NCI-H2227 (cell line): Measurements from ENCODE around the gene RNF213.

Experiments used
- DNase-seq: peaks from one replicate; lab custom pipeline; 2025; ENCODE audit not compliant: unreplicated experiment; lab: John Stamatoyannopoulos, UW

The RNF213 gene

DNA sequence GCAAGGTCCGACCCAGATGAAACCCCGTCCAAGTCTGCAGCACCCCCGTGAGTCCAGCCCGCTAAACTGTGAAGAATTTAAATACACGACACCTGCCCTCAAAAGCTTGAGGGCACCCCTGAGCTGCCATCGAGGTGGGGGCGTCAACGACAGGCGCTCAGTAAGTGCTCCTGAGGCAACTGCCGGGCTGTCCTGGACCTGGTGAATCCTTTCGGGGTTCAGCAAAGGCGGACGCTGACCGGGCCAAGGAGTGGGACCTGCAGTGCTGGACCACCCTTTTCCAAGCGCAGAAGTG lies 153.8 kb downstream of the RNF213 start:
- no peak for DNase-seq

DNA sequence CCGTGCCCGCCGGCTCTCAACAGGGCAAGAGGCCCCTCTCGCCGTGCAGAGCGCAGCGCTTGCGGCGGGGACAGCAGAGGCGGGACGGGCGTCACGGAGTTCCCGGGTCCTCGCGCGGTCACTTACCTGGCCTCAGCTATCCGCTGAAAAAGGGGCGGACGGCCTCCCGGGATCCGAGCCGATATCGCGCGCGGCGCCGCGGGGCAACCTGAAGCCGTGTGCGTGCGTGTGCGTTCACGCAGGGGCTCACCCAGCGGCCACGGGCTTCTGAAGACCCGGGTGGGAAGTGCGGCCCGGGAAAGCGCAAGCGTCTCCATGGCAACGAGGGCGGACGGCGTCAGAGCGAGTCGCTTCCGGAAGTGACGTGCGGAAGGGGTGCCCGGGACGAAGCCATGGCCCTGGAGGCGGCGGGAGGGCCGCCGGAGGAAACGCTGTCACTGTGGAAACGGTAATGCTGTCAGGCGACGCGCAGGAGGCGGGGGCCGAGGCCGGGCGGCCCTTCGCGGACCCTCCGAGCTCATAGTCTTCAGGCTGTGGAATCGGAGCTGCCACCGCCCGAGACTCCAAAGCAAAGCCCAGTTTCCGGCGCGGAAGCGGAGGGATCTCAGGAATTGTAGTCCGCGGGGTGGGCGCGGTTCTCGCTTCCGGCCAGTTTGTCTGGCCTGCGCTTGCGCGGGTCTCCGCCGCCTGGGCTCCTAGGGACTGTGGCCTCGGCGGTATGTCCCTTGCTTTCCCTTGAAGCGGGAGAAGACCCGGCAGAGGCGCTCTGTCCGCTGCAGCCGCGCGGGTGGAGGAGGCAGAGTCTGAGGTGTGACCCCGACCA lies 154.4 kb downstream of the RNF213 start, which contains the start of gene ENDOV:
Gene ENDOV (plus strand): TSS at position 365 of the 823 bp plus-strand sequence. CDS start 28 bp downstream, at position 393.
- peak; percentile 96 for DNase-seq

DNA sequence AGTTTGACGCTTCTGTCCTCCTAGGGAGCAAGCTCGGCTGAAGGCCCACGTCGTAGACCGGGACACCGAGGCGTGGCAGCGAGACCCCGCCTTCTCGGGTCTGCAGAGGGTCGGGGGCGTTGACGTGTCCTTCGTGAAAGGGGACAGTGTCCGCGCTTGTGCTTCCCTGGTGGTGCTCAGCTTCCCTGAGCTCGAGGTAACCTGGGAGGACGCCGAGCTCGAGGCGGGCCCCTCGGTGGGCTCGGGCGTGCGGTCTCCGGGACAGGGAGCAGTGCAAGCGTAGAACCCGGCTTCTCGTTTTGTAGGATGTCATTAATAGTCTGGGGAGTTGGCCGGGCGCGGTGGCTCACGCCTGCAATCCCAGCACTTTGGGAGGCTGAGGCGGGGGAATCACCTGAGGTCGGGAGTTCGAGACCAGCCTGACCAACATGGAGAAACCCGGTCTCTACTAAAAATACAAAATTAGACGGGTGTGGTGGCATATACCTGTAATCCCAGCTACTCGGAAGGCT lies 155.0 kb downstream of the RNF213 start:
- DNase-seq = peak; percentile 83

DNA sequence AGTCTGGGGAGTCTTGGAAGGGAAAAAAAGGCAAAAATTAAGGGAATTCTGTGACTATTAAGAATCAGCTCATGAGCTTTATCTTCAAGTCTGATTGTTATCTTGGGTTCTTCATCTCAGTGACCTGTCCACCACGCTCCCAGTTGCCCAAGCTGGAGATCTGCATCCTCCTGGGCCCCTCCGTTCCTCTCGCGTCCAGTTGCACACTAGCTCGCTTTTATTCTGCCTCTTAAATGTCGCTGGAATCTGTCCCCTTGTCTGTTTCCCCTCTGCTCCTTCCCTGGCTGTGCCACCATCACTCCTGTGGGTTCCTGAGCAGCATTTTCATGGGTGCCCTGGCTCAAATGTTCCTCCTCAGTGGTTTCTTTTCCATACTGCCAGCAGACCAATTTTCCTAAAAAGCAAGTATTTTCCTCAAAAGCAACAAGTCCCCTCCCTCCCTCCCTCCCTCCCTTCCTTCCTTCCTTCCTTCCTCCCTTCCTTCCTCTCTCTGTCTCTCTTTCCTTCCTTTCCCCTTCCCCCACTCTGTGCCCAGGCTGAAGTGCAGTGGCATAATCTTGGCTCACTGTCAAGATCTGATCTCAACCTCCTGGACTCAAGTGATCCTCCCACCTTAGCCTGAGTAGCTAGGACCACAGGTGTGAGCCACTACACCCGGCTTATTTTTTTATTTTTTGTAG lies 155.7 kb downstream of the RNF213 start:
- DNase-seq = no peak

DNA sequence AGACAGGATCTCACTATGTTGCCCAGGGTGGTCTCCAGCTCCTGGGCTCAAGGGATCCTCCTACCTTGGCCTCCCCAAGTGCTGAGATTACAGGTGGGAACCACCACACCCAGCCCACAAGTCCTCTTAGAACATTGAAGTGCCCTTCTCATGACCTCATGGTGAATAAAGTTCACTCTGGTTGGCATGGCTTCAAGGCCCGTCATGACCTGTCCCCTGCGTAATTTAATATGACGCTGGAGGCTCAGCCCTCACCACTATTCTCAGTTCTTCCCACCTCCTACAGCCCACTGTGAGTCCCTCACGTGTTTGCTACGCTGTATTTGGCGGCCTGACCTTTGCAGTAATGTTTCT lies 156.3 kb downstream of the RNF213 start:
- DNase-seq = no peak

DNA sequence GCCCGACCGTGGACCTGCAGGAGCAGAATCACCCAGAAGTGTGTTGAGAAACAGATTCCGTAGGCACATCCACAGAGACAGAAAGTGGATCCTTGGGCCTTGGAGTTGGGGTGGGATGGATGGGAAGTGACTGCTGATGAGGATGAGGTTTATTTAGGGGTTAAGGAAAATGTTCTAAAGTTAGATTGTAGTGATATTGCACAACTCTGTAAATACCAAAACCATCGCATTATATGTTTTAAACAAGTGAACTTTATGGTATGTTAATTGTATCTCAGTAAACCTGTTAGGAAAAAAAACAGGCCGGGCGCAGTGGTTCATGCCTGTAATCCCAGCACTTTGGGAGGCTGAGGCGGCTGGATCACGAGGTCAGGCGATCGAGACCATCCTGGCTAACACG lies 157.9 kb downstream of the RNF213 start:
- no peak for DNase-seq

DNA sequence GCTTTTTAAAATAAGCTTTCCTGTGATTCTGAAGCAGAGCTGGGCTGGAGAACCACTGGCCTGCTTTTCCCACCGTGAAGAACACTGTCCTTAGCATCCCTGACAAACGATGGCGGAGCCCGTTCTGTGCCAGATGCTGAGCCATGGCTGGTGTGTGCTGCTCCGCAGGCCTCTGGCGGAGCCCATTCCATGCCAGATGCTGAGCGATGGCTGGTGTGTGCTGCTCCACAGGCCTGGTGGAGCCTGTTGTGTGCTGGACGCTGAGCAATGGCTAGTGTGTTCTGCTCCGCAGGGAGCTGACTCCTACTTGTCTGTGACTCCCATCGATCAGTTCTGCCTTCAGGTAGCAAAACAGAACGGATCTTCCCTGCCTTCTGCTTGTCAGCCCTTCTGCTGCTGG lies 158.6 kb downstream of the RNF213 start:
- DNase-seq = no peak

DNA sequence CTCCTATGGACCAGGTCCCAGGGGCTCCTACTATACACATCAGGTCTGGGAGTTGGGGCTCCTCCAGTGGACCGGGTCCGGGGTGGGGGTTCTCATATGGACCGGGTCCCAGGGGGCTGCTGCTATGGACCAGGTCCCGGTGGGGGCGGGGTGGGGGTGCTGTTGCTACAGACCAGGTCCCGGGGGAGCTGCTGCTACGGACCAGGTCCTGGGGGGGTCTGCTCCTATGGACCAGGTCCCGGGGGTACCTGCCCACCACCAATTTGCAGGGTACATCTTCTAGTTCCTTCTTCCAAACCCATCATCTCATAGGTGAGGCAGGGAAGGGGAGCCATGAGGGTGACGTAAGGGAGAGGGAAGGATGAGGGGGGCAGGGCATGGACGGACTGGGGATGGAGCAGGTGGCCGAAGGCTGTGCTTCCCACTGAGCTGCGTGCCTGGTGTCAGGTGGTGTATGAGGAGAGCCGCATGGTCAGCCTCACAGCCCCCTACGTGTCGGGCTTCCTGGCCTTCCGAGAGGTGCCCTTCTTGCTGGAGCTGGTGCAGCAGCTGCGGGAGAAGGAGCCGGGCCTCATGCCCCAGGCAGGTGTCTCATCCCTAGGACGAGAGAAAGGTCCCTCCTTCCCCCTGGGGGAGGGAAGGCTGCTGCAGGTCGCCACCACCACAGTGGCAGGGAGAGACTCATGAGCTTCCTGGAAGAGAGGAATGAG lies 160.9 kb downstream of the RNF213 start:
- DNase-seq = no peak

DNA sequence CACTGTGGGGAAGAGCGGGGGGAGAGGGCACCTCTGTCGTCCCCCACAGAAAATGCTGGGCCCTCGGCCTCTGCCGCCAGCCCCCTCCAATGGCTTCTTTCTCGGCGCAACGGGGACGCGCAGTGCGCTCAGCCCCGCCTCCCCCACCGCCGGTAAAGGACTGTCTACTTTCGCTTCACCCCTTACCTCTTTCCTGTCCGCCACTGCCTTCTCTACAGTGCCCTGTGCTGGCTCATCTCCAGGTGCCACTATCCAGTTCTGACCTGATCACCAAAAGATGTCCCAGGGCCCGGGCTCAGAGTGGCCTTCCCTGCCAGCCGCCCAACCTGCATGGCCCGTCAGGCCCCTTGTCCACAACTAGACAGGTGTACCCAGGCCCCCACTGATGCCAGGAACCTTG lies 161.6 kb downstream of the RNF213 start:
- no peak for DNase-seq

DNA sequence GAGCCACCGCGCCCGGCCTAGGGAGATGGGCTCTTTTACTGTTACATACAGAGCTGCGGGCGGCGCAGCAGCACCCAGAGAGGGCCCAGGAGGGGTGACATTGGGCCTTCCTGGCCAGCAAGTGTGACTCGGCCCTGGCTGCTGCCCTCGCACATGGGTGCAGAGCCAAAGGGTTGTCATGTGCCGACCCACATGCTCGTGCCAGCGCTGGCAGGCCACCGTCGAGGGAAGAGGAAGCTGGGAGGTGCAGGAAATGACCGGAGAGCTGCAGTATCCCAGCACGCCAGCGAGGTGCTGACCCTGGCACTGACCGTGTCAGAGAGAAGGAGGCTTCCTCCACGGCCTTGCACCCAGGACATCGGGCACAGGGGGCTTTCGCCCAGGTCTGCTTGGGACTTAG lies 162.3 kb downstream of the RNF213 start:
- DNase-seq = no peak

DNA sequence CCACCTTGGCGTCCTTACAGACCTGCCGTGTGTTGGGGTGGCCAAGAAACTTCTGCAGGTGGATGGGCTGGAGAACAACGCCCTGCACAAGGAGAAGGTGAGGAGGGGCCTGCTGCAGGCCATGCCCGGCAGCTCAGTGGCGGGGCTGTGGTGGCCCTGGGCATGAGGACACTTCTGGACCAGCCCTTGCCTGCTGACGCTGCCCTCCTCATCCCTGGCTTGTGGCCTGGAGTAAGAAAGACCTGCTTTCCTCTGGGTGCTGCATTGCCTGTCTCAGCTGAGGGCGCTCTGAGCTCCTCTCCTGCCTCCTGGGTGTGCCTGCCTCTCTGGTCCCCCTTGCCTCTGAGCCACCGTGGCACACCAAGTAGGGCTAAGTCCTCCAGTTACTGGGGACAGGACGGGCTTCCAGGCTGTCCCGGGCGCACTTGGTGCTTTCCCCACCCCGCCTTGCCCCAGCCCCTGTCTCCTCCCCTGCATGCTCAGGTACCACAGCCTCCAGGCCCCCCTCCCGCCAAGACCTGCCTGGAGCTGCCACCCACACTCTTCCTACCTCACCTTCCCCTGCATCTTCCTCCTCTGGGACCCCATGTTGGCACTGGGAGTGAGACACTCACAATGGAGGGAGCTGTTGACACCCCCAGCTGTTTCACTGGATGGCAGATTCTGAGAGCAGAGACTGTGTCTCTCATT lies 163.0 kb downstream of the RNF213 start:
- DNase-seq = no peak

DNA sequence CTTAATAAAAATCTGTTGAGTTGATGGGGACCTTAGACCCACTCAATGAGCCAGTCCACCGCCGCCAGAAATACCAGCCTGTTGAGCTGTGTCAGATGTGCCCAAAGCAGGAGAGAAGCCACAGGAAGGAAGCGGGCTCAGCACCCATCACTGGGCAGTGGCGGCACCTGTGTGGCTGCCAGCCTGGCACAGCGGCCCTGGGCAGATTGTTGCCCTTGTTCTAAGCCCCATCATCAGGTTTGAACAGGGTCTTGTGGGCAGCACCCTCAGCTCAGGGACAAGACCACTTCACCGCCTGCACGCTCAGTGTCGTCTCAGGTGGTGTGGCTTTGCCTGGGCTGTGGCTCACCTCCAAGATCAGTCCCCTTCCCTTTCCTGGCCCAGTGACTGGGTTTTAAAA lies 163.6 kb downstream of the RNF213 start:
- no peak for DNase-seq

DNA sequence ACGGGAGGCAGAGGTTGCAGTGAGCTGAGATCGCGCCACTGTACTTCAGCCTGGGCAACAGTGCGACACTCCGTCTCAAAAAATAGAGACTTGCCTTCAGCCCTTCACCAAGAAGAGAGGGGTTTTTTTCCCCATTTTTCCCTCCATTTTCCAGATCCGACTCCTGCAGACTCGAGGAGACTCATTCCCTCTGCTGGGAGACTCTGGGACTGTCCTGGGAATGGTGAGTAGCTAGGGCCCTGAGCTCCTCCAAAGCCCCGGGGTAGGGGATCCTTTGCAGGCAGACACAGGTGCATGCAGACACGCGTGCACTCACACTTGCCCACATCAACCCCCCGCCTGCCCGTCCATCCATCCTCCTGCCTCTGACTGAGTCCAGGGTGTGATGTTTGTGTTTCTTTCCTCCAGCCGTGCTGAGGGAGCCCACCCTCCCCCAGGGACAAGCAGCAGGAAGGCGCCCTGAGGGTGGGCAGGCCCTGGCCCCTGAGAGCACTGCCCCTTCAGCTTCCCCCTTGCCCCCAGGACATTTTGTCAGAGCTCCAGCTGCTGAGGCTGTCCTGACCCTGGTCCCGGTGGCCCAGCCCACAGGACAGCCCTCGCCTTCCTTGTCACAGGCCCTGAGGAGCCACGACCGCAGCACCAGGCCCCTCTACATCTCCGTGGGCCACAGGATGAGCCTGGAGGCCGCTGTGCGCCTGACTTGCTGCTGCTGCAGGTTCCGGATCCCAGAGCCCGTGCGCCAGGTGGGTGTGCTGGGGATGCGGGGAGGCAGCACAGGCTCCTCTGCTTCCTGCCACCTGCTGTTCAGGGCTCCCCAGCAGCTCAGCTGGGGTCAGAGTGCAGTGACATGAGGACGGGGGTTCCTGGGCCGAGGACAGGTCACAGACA lies 164.5 kb downstream of the RNF213 start:
- no peak for DNase-seq

DNA sequence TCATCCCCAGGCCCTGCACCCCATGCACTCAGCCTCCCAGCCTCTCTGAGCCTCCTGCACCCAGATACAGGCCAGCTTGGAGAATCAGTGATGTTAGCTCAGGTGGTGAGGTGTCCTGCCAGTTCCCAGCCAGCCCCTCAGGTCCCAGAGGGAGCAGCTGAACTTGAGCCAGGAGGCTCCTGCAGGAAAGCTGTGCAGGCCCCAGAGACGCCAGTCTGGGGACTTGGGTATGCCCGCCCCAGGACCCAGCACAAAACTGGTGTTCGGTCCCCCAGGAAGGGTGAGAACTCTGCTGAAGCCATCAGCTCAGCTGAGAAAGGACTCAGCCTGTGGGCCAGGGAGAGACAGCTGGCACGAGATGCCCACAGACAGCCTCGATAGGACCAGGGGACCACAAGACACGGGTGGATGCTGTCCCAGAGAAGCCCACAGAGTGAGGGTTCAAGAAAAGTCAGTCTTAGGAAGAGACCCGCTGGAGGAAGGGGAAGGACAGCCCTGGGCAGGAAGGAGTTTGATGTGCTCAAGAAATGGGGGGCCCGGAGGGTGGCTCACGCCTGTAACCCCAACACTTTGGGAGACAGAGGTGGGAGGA lies 165.3 kb downstream of the RNF213 start:
- DNase-seq = no peak

DNA sequence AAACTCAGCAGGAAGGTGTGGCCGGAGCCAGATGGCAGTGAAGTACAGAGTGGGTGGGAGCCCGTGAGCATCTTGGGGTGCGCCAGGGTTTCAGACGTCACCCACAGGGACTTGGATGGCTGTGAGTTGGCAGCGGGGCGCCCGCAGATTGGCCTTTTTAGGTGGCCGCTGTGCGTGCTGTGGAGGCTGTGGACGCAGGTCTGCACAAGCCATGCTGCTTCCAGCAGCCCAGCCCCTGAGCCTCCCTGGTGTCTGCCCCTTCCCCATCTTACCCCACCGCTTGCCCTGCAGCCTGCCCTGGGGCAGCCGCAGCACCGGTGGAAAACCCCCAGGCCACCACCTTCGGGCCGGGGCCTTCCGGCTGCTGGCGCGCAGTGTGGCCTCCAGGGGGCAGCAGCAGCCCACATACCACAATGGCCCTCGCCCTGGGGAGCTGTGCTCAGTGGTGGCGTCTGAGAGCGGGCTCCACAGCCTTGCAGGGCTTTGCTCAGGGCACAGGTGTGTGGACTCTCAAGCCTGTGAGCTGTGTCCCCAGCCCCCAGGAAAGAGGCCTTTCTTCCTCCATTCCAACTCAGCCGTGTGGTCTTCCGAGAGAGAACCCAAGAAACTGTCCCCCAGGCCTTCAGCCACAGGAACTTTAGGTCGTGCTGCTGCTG lies 166.1 kb downstream of the RNF213 start:
- DNase-seq = peak; percentile 86

DNA sequence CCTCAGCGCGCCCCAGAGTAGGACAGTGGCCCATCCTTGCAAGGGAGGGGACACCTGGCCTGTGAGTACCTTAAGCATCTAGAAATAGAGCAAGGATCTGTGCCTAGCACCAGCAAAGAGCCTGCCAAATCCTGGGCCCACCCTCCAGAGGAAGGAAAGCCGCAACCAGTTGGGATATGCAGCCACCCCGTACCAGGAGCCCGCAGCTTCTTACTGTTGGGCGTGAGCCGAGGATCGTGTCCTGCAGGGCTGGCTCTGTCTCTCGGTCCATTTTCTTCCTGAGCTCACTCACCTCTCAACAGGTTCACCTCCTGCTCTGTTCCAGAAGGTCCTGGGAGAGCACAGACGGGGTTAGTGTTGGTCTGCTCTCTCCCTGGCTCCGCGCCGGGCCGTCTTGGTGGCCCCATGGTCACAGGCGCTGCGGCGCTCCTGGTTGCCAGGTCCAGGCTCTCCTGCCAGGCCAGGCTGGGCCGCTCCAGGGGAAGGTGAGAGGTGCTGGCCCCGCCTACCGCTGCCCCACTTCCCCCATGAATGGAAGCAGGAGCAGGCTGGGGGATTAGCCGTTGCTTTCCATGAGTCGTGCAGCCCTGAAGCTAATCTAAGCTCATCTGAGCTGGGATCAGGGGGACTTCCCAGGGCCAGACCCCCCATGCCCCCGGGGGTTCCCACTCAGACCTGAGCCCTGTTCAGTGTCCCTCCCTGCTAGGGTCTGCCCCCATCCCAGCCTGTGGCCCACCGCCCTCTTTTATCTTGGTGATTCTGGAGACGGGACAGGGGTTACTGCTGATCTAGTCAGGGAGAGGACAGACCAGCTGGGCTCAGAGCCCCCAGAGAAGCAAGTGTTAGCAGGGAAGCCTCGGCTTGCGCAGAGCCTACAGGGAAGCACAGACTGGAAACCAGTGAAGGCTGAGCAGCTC lies 167.0 kb downstream of the RNF213 start:
- DNase-seq = no peak

DNA sequence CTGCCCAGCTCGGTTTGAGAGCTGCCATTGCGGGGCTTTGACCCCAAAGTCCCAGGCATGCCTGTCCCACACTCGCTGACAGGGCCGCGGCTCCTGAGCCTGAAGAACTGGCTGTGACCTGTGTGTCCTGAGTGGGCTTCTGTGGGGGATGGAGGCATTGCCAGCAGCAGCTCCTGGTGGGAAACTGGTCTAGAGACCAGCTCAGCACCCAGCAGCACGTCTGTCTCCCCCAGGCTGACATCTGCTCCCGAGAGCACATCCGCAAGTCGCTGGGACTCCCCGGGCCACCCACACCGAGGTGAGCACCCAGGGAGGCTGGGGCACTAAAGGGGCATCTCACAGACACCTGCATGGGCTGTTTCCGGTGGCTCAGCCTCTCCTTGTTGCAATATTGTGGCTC lies 167.7 kb downstream of the RNF213 start:
- no peak for DNase-seq

DNA sequence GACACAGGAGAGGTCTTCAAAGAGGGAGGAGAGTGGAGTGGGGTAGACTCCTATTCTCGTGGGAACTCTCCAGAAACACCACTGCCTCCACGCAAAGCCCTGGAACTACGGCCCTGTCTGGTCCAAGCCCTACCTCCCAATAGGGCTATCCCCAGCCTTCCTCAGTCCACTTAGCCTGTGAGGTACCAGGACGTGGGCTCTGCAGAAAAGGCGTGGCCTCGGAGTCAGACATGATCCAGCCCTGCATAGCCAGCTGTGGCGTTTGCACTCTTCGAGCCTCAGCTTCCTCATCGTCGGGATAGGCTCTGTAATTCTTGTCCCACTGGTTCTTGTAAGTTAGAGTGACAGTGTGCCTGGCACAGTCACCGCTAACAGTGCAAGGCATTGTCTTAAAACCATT lies 168.1 kb downstream of the RNF213 start:
- DNase-seq = no peak
